SU-DHL-6 (cell line): Measurements from ENCODE around the gene GRM6.

ENCODE experiments used
- EZH2phosphoT487 ChIP-seq: fragments of 200-600 bp; sonication (generic), shearing (Covaris generic); conservative IDR thresholded peaks from 2 replicates; pipeline ENCODE4 v1.6.1; 2018; ENCODE audit warnings: mild to moderate bottlenecking, antibody characterized with exemption, low read length, moderate library complexity, mixed read lengths
- TF ChIP-seq, protein P1 (sequence below): fragments of 200-600 bp; sonication (generic); IDR thresholded peaks from one replicate; pipeline ENCODE4 v1.5.1; 2017; ENCODE audit warnings: antibody characterized with exemption, mild to moderate bottlenecking, low read length, moderate library complexity; ENCODE audit not compliant: insufficient read depth, poor library complexity, severe bottlenecking

DNA sequence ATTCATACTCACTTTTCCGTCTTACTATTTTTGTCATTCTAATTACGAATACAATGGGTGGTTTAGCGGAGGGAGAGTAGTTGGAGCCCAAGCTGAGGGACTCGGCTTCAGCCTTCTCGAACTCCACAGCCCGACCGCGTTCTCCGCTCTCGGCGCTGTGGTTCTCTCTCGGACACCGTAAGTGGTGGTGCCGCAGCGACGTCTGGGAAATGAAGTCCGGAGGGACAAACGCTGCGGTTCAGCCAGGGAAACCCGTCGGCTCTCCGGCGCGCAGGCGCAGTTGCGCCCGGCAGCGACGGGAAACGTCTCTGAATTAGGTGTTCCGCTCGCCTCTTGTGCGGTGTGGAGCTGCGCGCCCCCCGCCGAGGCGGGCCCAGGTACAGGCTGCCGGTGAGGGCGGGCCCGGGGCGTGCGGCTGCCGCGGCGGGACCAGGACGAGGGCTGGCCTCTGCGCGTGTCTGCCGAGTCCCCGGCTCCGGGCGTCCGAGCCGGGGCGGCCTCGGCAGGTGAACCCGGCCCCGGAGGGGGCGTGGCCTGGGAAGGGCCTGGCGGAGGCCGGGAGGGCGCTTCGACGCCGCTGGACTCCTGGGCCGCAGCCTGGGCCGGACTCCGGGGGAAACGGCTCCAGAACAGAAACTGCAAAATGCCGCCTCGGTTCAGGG, 28.5 kb upstream of the GRM6 start, which contains the start of gene ZNF879:
- TF ChIP-seq, protein P1, sequence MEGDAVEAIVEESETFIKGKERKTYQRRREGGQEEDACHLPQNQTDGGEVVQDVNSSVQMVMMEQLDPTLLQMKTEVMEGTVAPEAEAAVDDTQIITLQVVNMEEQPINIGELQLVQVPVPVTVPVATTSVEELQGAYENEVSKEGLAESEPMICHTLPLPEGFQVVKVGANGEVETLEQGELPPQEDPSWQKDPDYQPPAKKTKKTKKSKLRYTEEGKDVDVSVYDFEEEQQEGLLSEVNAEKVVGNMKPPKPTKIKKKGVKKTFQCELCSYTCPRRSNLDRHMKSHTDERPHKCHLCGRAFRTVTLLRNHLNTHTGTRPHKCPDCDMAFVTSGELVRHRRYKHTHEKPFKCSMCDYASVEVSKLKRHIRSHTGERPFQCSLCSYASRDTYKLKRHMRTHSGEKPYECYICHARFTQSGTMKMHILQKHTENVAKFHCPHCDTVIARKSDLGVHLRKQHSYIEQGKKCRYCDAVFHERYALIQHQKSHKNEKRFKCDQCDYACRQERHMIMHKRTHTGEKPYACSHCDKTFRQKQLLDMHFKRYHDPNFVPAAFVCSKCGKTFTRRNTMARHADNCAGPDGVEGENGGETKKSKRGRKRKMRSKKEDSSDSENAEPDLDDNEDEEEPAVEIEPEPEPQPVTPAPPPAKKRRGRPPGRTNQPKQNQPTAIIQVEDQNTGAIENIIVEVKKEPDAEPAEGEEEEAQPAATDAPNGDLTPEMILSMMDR, result no peak
- TF ChIP-seq EZH2phosphoT487, result no peak
